PC-3 (cell line): ENCODE data around the gene YPEL1.

Experiments
- EZH2 ChIP-seq: fragments of 300-600 bp; sonication (generic); IDR thresholded peaks from one replicate; pipeline ENCODE4 v1.6.1; 2017; ENCODE audit warnings: antibody characterized with exemption, mild to moderate bottlenecking, low read length; ENCODE audit not compliant: unreplicated experiment
- EZH2phosphoT487 ChIP-seq: fragments of 300-600 bp; sonication (generic); IDR thresholded peaks from 2 replicates; pipeline ENCODE4 v1.6.1; 2018; ENCODE audit warnings: mild to moderate bottlenecking, antibody characterized with exemption, low read length, borderline replicate concordance
- TF ChIP-seq, protein P1 (sequence below): fragments of 300-600 bp; sonication (generic); conservative IDR thresholded peaks from 2 replicates; pipeline ENCODE4 v1.5.1; 2017; ENCODE audit warnings: antibody characterized with exemption, low read depth, mild to moderate bottlenecking, low read length

DNA sequence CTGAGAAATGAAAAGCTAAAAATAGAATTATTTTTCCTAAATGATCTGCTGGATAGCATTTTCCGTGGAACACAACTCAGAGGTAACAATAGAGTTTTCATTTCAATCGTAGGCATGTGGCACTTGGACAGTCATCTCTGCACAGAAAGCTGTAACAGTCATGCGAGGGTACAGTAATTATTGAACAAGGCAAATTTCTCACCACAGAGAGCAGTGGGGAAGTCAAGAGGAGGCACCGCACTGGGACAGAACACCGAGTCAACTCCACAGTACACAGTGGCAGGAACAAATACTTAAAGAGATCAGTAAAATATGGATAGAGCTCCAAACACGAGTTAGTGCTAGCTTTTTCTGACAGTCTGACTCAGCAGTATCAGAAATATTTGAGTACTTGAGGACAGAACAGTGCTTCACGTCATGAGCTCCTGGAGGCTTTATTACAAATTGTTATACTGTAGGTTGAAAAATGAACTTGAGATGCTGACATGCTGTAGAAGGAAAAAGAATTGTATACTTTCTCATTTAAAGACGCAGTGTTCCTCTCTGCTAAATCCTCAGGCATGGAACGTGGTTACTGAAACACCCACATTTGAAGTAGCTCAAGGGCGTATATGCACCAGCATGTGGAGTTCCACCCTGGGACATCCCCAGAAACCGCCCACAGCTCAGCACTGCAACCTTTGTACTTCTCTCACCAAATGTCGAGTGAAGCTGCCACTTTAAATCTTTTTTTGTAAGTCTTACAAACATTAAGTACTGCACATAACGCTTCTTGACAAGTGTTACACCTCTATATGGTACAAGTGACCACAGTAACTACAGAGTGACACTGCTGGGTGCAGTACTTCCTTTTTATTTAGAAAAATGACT lies 27.4 kb upstream of the YPEL1 start:
- TF ChIP-seq, protein P1, sequence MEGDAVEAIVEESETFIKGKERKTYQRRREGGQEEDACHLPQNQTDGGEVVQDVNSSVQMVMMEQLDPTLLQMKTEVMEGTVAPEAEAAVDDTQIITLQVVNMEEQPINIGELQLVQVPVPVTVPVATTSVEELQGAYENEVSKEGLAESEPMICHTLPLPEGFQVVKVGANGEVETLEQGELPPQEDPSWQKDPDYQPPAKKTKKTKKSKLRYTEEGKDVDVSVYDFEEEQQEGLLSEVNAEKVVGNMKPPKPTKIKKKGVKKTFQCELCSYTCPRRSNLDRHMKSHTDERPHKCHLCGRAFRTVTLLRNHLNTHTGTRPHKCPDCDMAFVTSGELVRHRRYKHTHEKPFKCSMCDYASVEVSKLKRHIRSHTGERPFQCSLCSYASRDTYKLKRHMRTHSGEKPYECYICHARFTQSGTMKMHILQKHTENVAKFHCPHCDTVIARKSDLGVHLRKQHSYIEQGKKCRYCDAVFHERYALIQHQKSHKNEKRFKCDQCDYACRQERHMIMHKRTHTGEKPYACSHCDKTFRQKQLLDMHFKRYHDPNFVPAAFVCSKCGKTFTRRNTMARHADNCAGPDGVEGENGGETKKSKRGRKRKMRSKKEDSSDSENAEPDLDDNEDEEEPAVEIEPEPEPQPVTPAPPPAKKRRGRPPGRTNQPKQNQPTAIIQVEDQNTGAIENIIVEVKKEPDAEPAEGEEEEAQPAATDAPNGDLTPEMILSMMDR, result no peak
- TF ChIP-seq EZH2 (no peak), EZH2phosphoT487 (no peak)
